BLaER1 (cell line): Measurements from ENCODE around the gene NUTM2G.
"Not testable (repeated sequence)": the region's sequence is repeated elsewhere in the genome, so short reads cannot be mapped to it uniquely, and the experiment has no call there.

Source experiments
- H3K27ac ChIP-seq: shearing (Covaris generic); formaldehyde crosslinking; 2 replicates; pipeline ENCODE4 v1.8.1; 2022
- H3K27me3 ChIP-seq: shearing (Covaris generic); formaldehyde crosslinking; 2 replicates; pipeline ENCODE4 v1.8.1; 2022
- H3K36me3 ChIP-seq: shearing (Covaris generic); formaldehyde crosslinking; 2 replicates; pipeline ENCODE4 v1.8.1; 2022
- H3K4me1 ChIP-seq: shearing (Covaris generic); formaldehyde crosslinking; 2 replicates; pipeline ENCODE4 v1.8.1; 2022
- H3K4me2 ChIP-seq: shearing (Covaris generic); formaldehyde crosslinking; 2 replicates; pipeline ENCODE4 v1.8.1; 2022
- H3K4me3 ChIP-seq: shearing (Covaris generic); formaldehyde crosslinking; 2 replicates; pipeline ENCODE4 v1.8.1; 2022
- H3K9ac ChIP-seq: shearing (Covaris generic); formaldehyde crosslinking; 2 replicates; pipeline ENCODE4 v1.8.1; 2022
- H3K9me3 ChIP-seq: shearing (Covaris generic); formaldehyde crosslinking; 2 replicates; pipeline ENCODE4 v1.8.1; 2022
- H4K20me1 ChIP-seq: shearing (Covaris generic); formaldehyde crosslinking; 2 replicates; pipeline ENCODE4 v1.8.1; 2022
- Cebpa-rat ChIP-seq: shearing (Covaris generic); IDR thresholded peaks from 2 replicates; pipeline ENCODE4 v1.8.1; 2022

Gene NUTM2G

GRCh38 chr9:96928543-96928942 lies at the start of gene NUTM2G:
TSS of gene NUTM2G (plus strand) at chr9:96928843. CDS start at chr9:96929025, 182 bp downstream.
- H3K27ac ChIP-seq: not testable (repeated sequence)

GRCh38 chr9:96883922-96884321 lies 44.7 kb upstream of the NUTM2G start:
- H3K4me2 ChIP-seq: no peak overlapping the region

More at GRCh38 chr9:96928543-96928942, at the start of gene NUTM2G:
- not testable (repeated sequence) for H3K36me3 ChIP-seq, H3K9ac ChIP-seq, H3K4me3 ChIP-seq, H3K27me3 ChIP-seq, H4K20me1 ChIP-seq, H3K9me3 ChIP-seq
- peak within 1 kb of the TSS; percentile 43; the same call in 1 of the 2 replicates for H3K4me2 ChIP-seq
- H3K4me1 ChIP-seq: peaks cover 36% of the 10 kb centered on the region

GRCh38 chr9:96884443-96884842 lies 44.2 kb upstream of the NUTM2G start:
- no peak overlapping the region for H3K4me3 ChIP-seq
- H3K36me3 ChIP-seq: peaks cover 2% of the 10 kb centered on the region; the same call in 1 of the 2 replicates
- H3K9ac ChIP-seq: no peak overlapping the region
- H3K27ac ChIP-seq: no peak overlapping the region
- no peaks in the 10 kb centered on the region for H4K20me1 ChIP-seq
- H3K4me1 ChIP-seq: peaks cover 6% of the 10 kb centered on the region; the same call in 1 of the 2 replicates
- H3K4me2 ChIP-seq: no peak overlapping the region
- H3K9me3 ChIP-seq: no peaks in the 10 kb centered on the region
- H3K27me3 ChIP-seq: no peaks in the 10 kb centered on the region
- TF ChIP-seq Cebpa-rat: no peak

More at GRCh38 chr9:96883922-96884321, 44.7 kb upstream of the NUTM2G start:
- Histone ChIP-seq H3K4me3 (no peak overlapping the region), H3K4me1 (peaks cover 6% of the 10 kb centered on the region; the same call in 1 of the 2 replicates), H3K36me3 (peaks cover 1% of the 10 kb centered on the region; the same call in 1 of the 2 replicates), H3K9ac (no peak overlapping the region), H3K9me3 (no peaks in the 10 kb centered on the region), H4K20me1 (no peaks in the 10 kb centered on the region), H3K27me3 (no peaks in the 10 kb centered on the region), H3K27ac (no peak overlapping the region)
- no peak for TF ChIP-seq Cebpa-rat

GRCh38 chr9:96885424-96885823 lies 43.2 kb upstream of the NUTM2G start:
- no peak overlapping the region for H3K4me2 ChIP-seq
- H3K27me3 ChIP-seq: no peaks in the 10 kb centered on the region
- H3K9ac ChIP-seq: no peak overlapping the region
- H3K9me3 ChIP-seq: no peaks in the 10 kb centered on the region
- peaks cover 6% of the 10 kb centered on the region; the same call in 1 of the 2 replicates for H3K4me1 ChIP-seq
- peaks cover 9% of the 10 kb centered on the region for H3K36me3 ChIP-seq
- TF ChIP-seq Cebpa-rat: no peak
- H4K20me1 ChIP-seq: no peaks in the 10 kb centered on the region
- no peak overlapping the region for H3K4me3 ChIP-seq
- H3K27ac ChIP-seq: no peak overlapping the region

- Histone ChIP-seq H3K27ac (no peak overlapping the region), H3K27me3 (no peaks in the 10 kb centered on the region), H3K9me3 (no peaks in the 10 kb centered on the region), H3K4me2 (no peak overlapping the region), H3K4me3 (no peak overlapping the region), H3K4me1 (peaks cover 6% of the 10 kb centered on the region; the same call in 1 of the 2 replicates), H3K36me3 (peaks cover 32% of the 10 kb centered on the region), H4K20me1 (no peaks in the 10 kb centered on the region), H3K9ac (no peak overlapping the region)
- no peak for TF ChIP-seq Cebpa-rat
Measured at GRCh38 chr9:96888591-96888990, 40.1 kb upstream of the NUTM2G start.

- Histone ChIP-seq H3K9ac (no peak overlapping the region), H4K20me1 (no peaks in the 10 kb centered on the region), H3K27me3 (no peaks in the 10 kb centered on the region), H3K4me3 (no peak overlapping the region), H3K9me3 (no peaks in the 10 kb centered on the region), H3K27ac (no peak overlapping the region), H3K36me3 (peaks cover 63% of the 10 kb centered on the region), H3K4me2 (no peak overlapping the region), H3K4me1 (no peaks in the 10 kb centered on the region)
- no peak for TF ChIP-seq Cebpa-rat
Measured at GRCh38 chr9:96892131-96892530, 36.5 kb upstream of the NUTM2G start.

- not testable (repeated sequence) for H3K4me2 ChIP-seq, H3K27ac ChIP-seq, H3K4me1 ChIP-seq, H3K9me3 ChIP-seq, H4K20me1 ChIP-seq, H3K4me3 ChIP-seq, H3K27me3 ChIP-seq, H3K9ac ChIP-seq
- peaks cover 21% of the 10 kb centered on the region for H3K36me3 ChIP-seq
Measured at GRCh38 chr9:96900010-96900409, 28.6 kb upstream of the NUTM2G start.

GRCh38 chr9:96904947-96905722 lies 23.5 kb upstream of the NUTM2G start:
- H3K4me1 ChIP-seq, H3K4me3 ChIP-seq, H3K27ac ChIP-seq, H3K36me3 ChIP-seq, H3K27me3 ChIP-seq, H3K9me3 ChIP-seq, H3K9ac ChIP-seq, H3K4me2 ChIP-seq, H4K20me1 ChIP-seq: not testable (repeated sequence)

GRCh38 chr9:96908479-96908878 lies 20.2 kb upstream of the NUTM2G start:
- H3K9ac ChIP-seq, H4K20me1 ChIP-seq, H3K4me2 ChIP-seq, H3K27me3 ChIP-seq, H3K36me3 ChIP-seq, H3K9me3 ChIP-seq, H3K27ac ChIP-seq, H3K4me3 ChIP-seq, H3K4me1 ChIP-seq: not testable (repeated sequence)

GRCh38 chr9:96915539-96915938 lies 13.1 kb upstream of the NUTM2G start:
- not testable (repeated sequence) for H3K9me3 ChIP-seq, H3K27ac ChIP-seq, H4K20me1 ChIP-seq, H3K4me1 ChIP-seq, H3K36me3 ChIP-seq, H3K4me2 ChIP-seq, H3K27me3 ChIP-seq, H3K9ac ChIP-seq, H3K4me3 ChIP-seq

- not testable (repeated sequence) for H3K4me3 ChIP-seq, H3K4me1 ChIP-seq, H3K9me3 ChIP-seq, H4K20me1 ChIP-seq, H3K36me3 ChIP-seq, H3K9ac ChIP-seq, H3K27me3 ChIP-seq, H3K27ac ChIP-seq, H3K4me2 ChIP-seq
Measured at GRCh38 chr9:96916531-96916930, 12.1 kb upstream of the NUTM2G start.

- not testable (repeated sequence) for H3K4me3 ChIP-seq
Measured at GRCh38 chr9:96918550-96918949, 10.1 kb upstream of the NUTM2G start.

GRCh38 chr9:96920803-96921202 lies 7.8 kb upstream of the NUTM2G start:
- H3K4me1 ChIP-seq, H3K27ac ChIP-seq, H3K9ac ChIP-seq, H3K36me3 ChIP-seq, H3K4me3 ChIP-seq, H3K9me3 ChIP-seq, H3K27me3 ChIP-seq, H3K4me2 ChIP-seq, H4K20me1 ChIP-seq: not testable (repeated sequence)

More at GRCh38 chr9:96918550-96918949, 10.1 kb upstream of the NUTM2G start:
- H4K20me1 ChIP-seq, H3K27me3 ChIP-seq, H3K9ac ChIP-seq, H3K36me3 ChIP-seq, H3K4me1 ChIP-seq, H3K4me2 ChIP-seq, H3K27ac ChIP-seq, H3K9me3 ChIP-seq: not testable (repeated sequence)

GRCh38 chr9:96925587-96925986 lies 3.1 kb upstream of the NUTM2G start:
- peaks cover 13% of the 10 kb centered on the region for H3K4me1 ChIP-seq
- not testable (repeated sequence) for H3K4me2 ChIP-seq, H4K20me1 ChIP-seq, H3K36me3 ChIP-seq, H3K27ac ChIP-seq, H3K9ac ChIP-seq, H3K27me3 ChIP-seq, H3K4me3 ChIP-seq, H3K9me3 ChIP-seq

- not testable (repeated sequence) for H3K27me3 ChIP-seq, H3K27ac ChIP-seq, H3K4me3 ChIP-seq, H4K20me1 ChIP-seq, H3K9ac ChIP-seq, H3K36me3 ChIP-seq, H3K9me3 ChIP-seq
- Histone ChIP-seq H3K4me2 (peak overlapping the region; percentile 54), H3K4me1 (peaks cover 36% of the 10 kb centered on the region)
Measured at GRCh38 chr9:96931665-96932064, 3.0 kb downstream of the NUTM2G start.
